Thoracic aorta (tissue), 2 donors: Measurements from ENCODE around the gene VPS11. TPM values are rescaled to one million over a fixed set of nuclear protein-coding genes. Genes with fewer than 3 reads are reported as not detected.
"Not testable (repeated sequence)": the region's sequence is repeated elsewhere in the genome, so short reads cannot be mapped to it uniquely, and the experiment has no call there.

Experiments
- ATAC-seq: fragments of 150-250 bp; one replicate; pipeline ENCODE4 v1.8.0; 2017; ENCODE audit warnings: low read depth; ENCODE audit not compliant: insufficient number of reproducible peaks, low FRiP score
- DNase-seq: peaks from one replicate; pipeline ENCODE4 v3.0.0-alpha.2; 2020; ENCODE audit warnings: low spot score
- H3K27ac ChIP-seq, 2 donors: fragments of 200-600 bp; sonication (generic); 1 replicate in 1 of 2; 2 replicates in 1 of 2; pipeline ENCODE4 v1.5.1; 2016; ENCODE audit warnings: mild to moderate bottlenecking in 2 of 2, moderate library complexity in 2 of 2
- H3K27me3 ChIP-seq: fragments of 200-600 bp; sonication (generic); replicated peaks from 2 replicates; pipeline ENCODE4 v1.6.0; 2016; ENCODE audit warnings: mild to moderate bottlenecking; ENCODE audit not compliant: insufficient read depth
- H3K36me3 ChIP-seq: fragments of 200-600 bp; sonication (generic); one replicate; pipeline ENCODE4 v1.5.1; 2016
- H3K4me1 ChIP-seq, 2 donors: fragments of 200-600 bp; sonication (generic); 1 replicate in 1 of 2; 2 replicates in 1 of 2; pipeline versions ENCODE4 v1.5.1 to v1.6.0; 2016; ENCODE audit warnings: low read depth in 2 of 2, mild to moderate bottlenecking in 1 of 2; ENCODE audit not compliant: control insufficient read depth in 1 of 2
- H3K4me3 ChIP-seq: fragments of 200-600 bp; sonication (generic); 2 replicates; pipeline ENCODE4 v1.5.1; 2016; ENCODE audit warnings: mild to moderate bottlenecking
- H3K9me3 ChIP-seq: fragments of 200-600 bp; sonication (generic); 2 replicates; pipeline ENCODE4 v1.5.1; 2016
- CTCF ChIP-seq: fragments of 200-600 bp; sonication (generic); IDR thresholded peaks from one replicate; pipeline ENCODE4 v1.5.1; 2019; ENCODE audit warnings: antibody characterized with exemption
- total RNA-seq, 2 donors: library from RNA; depleted of rRNA; stranded (reverse); fragments of >200 nt; gene quantifications; one replicate each; pipeline versions ENCODE4 v1.1.0 to v1.2.3, GENCODE V29; 2016

VPS11 gene
- total RNA-seq, 2 donors from 2014 or later = 32.0 to 35.3 TPM

DNA sequence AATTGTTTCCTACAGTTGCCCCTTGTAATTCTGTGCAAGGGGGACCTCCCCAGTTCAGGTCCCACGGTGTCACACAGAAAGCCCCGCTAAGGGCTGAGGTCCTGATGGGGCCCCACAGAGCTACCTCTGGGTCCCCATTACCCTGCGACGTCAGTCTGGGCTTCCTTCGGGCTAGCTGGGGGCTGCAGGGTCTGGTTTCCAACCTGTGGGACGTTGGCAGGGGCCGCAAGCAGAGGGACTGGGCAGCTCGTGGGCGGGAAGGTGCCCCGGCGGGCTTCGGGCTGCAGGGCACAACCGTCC is 37.6 kb upstream of the VPS11 start:
- ATAC-seq (no peak), DNase-seq (no peak)
- peaks cover 8 to 26% of the 10 kb centered on the region in 2 donors for H3K4me1 ChIP-seq
- TF ChIP-seq CTCF = no peak
- H3K27me3 ChIP-seq = no peaks in the 10 kb centered on the region
- peaks cover 4% of the 10 kb centered on the region for H3K36me3 ChIP-seq
- H3K4me3 ChIP-seq = peak overlapping the region; percentile 94
- no peaks in the 10 kb centered on the region for H3K9me3 ChIP-seq
- H3K27ac ChIP-seq = peak overlapping the region; percentile 58 to 73

- Histone ChIP-seq H3K27ac (peak within 1 kb of the TSS; percentile 58 to 73), H3K36me3 (no peaks in the 10 kb centered on the region), H3K9me3 (no peaks in the 10 kb centered on the region), H3K27me3 (no peaks in the 10 kb centered on the region), H3K4me3 (peak within 1 kb of the TSS; percentile 94), H3K4me1 (peaks cover 8 to 20% of the 10 kb centered on the region in 2 donors)
- TF ChIP-seq CTCF = peak; percentile 80
- DNase-seq = peak; percentile 89
- ATAC-seq = peak; percentile 84
These were observed 37.1 kb upstream of the VPS11 start, which contains the start of gene SLC37A4 for GRCh38 chr11:119030329-119031047. TSS of gene SLC37A4 (minus strand) at chr11:119030877.

DNA sequence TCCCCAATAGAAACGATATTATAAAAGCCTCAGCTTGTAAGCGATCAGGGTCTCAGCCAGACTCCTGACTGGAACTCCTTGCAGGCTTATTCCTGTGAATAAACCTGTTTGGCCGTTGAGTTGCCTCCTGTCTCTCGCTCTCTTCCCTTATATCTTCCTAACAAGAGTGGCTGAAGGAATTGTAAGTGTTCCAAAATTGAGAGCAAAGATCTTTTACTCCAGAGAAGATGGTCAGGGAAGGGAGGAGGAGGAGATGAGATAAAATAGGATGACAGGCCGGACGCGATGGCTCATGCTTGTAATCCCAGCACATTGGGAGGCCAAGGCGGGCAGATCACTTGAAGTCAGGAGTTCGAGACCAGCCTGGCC is 35.7 kb upstream of the VPS11 start:
- TF ChIP-seq CTCF = no peak
- Histone ChIP-seq H3K36me3 (no peaks in the 10 kb centered on the region), H3K4me1 (peaks cover 8 to 16% of the 10 kb centered on the region in 2 donors), H3K27ac (no peak overlapping the region), H3K9me3 (no peaks in the 10 kb centered on the region), H3K27me3 (no peaks in the 10 kb centered on the region), H3K4me3 (no peak overlapping the region)
- DNase-seq (no peak), ATAC-seq (no peak)

DNA sequence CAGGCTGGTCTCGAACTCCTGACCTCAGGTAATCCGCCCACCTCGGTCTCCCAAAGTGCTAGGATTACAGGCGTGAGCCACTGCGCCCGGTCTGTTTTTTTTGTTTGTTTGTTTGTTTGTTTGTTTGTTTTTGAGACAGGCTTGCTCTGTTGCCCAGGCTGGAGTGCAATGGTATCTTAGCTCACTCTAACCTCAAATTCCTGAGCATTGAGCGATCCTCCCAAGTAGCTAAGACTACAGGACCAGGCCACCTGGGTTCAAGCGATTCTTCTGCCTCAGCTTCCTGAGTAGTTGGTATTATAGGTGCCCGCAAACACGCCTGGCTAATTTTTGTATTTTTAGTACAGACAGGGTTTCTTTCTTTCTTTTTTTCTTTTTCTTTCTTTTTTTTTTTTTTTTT is 34.2 kb upstream of the VPS11 start:
- H3K36me3 ChIP-seq, H3K27ac ChIP-seq, H3K4me3 ChIP-seq, H3K9me3 ChIP-seq, DNase-seq, ATAC-seq, H3K27me3 ChIP-seq: not testable (repeated sequence)
- peaks cover 8 to 16% of the 10 kb centered on the region in 2 donors for H3K4me1 ChIP-seq

DNA sequence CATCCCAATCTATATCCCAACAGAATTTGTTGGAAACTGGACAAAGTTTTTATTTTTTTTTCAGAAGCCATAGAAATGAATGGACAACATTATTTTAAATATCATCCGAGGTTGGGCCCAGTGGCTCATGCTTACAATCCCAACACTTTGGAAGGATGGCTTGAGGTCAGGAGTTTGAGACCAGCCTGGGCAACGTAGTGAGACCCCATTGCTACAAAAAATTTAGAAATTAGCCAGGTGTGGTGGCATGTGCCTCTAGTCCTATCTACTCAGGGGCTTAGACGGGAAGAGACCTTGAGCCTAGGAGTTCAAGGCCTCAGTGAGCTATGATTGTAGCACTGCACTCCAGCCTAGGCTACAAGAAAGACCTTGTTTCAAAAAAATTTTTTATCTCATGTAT is 32.8 kb upstream of the VPS11 start:
- no peak for TF ChIP-seq CTCF
- no peak overlapping the region for H3K4me3 ChIP-seq
- peaks cover 3 to 11% of the 10 kb centered on the region in 2 donors for H3K4me1 ChIP-seq
- no peak for ATAC-seq
- H3K36me3 ChIP-seq = no peaks in the 10 kb centered on the region
- no peak for DNase-seq
- H3K27ac ChIP-seq = no peak overlapping the region
- no peaks in the 10 kb centered on the region for H3K9me3 ChIP-seq
- H3K27me3 ChIP-seq = no peaks in the 10 kb centered on the region

DNA sequence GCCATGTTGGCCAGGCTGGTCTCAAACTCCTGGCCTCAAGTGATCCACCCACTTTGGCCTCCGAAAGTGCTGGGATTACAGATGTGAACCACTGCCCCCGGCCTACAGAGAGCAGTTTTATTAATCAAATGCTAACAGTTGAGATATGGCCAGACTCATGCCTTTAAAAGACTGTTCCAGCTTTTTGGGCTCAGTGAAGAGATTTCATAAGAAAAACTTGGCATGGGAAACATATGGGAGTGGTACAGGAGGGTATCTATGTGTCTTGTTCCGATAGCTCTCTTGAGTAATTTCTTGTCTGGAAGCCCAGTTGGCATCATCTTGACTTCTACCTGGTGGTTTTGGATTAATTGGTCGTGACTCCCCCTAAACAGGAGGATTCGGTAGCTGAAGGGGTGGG is 28.7 kb upstream of the VPS11 start:
- Histone ChIP-seq H3K36me3 (no peaks in the 10 kb centered on the region), H3K4me1 (no peaks in the 10 kb centered on the region), H3K27me3 (no peaks in the 10 kb centered on the region), H3K9me3 (no peaks in the 10 kb centered on the region), H3K4me3 (no peak overlapping the region), H3K27ac (no peak overlapping the region)
- DNase-seq (no peak), ATAC-seq (no peak)
- no peak for TF ChIP-seq CTCF

- not testable (repeated sequence) for ATAC-seq, H3K36me3 ChIP-seq, H3K4me3 ChIP-seq, DNase-seq, H3K27ac ChIP-seq, H3K4me1 ChIP-seq, H3K27me3 ChIP-seq, H3K9me3 ChIP-seq
These were observed 28.1 kb upstream of the VPS11 start for GRCh38 chr11:119039471-119039870.
